Globus pallidus (tissue), 1 donor: ENCODE measurements around the gene RSPRY1.

Experiments used
- DNase-seq: peaks from one replicate; pipeline ENCODE4 v3.0.0-alpha.2; 2015; ENCODE audit warnings: low spot score

The RSPRY1 gene

DNA sequence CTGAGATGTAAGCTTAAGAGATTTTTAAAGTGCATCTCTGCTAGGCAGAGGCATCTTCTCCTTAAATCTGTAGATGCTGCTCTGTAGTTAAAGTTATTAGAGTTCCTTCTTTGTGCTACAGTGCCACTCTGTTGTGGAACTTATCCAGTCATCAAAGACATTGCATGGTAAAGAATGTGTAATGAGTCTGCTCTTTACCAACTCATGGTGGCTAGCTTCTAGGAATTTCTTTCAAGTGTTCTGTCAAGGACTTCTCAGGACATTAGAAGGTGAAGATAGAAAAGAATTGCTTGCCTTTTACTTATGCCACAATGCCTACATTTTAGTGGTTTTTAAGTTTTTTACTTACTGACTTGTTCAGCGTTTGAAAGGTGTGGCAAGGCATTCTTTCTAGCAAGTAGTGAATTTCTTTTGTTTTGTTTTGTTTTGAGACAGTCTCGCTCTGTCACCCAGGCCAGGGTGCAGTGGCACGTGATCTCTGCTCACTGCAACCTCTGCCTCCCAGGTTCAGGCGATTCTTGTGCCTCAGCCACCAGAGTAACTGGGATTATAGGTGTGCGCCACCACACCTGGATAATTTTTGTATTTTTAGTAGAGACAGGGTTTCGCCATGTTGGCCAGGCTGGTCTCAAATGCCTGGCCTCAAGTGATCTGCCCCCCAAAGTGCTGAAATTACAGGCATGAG, 38.7 kb downstream of the RSPRY1 start:
- no peak for DNase-seq

DNA sequence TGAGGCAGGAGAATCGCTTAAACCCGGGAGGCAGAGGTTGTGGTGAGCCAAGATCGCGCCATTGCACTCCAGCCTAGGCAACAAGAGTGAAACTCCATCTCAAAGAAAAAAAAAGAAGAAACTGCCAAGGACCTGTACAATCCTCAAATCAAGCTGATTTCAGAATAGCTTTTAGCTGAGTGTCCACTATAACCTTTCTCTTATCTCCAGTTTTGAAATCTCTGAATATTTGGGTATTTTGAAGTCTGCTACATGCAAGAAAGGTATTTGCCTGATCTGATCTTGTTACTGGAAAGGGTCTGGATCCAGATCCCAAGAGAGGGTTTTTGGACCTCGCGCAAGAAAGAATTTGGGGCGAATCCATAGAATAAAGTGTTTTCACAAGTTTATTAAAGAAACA, 39.8 kb downstream of the RSPRY1 start:
- no peak for DNase-seq

DNA sequence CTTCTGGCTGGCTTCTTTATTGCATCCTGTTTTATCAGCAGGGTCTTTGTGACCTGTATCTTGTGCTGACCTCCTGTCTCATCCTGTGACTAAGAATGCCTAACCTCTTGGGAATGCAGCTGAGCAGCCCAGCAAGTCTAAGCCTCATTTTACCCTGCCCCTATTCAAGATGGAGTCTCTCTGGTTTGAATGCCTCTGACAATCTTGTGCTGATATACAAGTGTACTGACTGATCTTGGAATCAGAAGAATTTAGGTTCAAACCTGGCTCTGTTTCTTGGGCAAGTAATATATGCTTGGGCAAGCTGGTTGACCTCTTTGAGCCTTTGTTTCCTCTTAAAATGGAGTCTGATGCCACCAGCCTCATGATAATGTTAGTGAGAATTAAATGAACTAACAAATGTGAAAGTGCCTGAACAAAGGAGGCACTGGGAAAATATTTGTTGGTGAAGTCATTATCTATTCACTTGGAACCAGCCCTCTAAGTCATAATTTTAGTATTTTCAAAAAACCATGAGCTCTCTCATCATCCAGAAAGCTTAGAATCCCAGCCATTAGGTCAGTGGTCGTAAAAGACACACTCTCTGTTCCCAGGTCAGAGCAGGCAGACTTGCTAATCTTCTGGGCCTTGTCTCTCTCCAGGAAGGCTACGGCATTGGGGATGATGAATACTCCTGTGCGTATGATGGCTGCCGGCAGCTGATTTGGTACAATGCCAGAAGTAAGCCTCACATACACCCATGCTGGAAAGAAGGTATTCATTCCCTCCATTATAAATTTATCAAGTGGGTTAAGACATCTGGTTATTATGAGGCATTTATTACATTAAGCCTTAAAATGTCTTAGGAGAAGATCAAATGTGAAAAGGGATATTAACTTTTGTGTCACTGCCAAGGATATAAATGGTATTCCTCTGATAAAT, 40.8 kb downstream of the RSPRY1 start:
- DNase-seq = no peak

DNA sequence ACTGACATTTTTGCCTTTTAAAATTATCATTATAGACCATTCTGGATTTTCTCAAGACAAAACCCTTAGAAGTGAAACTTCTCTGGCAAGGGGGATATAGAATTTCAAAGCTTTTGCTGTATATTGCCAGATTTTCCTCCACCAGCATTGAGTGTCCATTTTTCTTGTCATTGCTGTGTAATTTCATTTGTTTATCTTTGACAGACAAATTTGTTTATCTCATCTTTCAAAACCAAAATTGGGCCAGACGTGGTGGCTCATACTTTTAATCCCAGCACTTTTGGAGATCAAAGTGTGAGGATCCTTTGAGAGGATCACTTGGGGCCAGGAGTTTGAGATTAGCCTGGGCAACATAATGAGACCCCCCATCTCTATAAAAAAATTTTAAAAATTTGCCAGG, 43.0 kb downstream of the RSPRY1 start:
- no peak for DNase-seq

DNA sequence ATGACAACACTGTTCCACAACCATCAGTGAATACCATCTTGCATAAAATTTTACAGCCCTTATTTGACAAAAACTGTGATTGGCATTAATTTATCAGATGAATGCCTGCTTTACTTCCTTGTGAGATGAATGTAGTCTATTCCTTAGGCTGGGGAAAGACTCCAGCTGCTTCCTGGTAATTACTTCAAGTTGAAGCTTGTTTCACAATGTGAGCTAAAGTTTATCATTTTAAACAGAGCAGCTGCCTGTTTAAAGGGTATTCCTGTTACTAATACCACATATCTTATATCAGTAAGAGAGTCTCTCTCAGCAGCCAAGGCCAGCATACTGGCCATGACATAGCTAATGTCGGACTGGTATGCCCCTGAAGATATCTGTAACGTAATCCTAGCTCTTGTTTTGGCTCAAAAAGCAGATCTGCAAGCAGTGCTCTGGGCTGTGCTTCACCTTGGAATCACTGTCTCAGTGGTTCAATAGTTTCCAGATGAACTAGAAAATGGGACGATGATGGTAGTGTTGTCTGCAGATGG, 45.8 kb downstream of the RSPRY1 start:
- no peak for DNase-seq

DNA sequence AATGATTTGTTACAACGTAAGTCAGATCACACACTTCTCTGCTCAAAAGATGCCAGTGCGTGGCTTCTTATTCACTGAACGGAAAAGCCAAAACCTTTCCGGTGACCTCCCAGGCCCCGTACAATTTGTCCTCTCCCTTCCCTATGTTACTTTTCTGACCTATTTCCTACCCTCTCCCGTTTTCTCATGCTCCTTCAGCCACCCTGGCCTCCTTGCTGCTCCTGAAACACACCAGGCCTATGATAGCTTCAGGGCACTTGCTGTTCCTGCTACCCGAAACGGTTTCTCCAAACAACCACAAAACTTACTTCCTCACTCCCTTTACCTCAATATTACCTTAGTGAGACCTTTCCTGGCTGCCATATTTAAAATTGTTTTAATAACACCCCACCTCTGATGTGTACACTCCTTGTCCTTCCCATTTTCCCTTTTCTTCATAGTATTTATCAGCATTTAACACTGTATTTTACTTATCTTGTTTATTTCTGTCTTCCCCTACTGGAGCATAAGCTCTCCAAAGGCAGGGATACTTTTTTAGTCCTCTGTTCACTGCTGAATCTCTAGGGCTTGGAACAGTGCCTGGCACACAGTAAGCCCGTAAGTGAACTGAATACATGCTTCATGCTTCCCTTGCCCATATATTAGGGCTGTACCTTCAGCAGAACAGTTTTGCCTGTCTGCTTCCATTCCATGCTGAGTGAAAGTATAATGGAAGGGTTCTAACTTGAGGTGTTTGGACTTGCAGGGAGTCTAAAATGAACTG, 48.0 kb downstream of the RSPRY1 start:
- no peak for DNase-seq

DNA sequence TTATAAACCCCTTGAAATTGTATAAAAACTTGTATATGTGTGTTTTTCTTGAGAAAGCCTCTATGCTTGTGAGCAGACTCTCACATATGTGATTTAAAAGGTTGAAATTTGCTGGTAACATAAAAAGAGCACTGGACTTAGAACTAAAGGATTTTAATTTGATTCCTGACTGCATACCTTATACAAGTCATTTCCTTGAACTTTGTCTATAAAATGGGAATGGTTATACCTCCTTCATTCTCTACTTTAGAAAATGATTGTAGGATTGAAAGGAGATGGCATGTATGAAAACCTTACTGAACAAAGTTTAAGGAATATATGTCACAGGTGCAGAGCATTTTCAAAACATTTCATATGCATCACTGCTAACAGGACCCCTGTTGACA, 48.6 kb downstream of the RSPRY1 start:
- no peak for DNase-seq

DNA sequence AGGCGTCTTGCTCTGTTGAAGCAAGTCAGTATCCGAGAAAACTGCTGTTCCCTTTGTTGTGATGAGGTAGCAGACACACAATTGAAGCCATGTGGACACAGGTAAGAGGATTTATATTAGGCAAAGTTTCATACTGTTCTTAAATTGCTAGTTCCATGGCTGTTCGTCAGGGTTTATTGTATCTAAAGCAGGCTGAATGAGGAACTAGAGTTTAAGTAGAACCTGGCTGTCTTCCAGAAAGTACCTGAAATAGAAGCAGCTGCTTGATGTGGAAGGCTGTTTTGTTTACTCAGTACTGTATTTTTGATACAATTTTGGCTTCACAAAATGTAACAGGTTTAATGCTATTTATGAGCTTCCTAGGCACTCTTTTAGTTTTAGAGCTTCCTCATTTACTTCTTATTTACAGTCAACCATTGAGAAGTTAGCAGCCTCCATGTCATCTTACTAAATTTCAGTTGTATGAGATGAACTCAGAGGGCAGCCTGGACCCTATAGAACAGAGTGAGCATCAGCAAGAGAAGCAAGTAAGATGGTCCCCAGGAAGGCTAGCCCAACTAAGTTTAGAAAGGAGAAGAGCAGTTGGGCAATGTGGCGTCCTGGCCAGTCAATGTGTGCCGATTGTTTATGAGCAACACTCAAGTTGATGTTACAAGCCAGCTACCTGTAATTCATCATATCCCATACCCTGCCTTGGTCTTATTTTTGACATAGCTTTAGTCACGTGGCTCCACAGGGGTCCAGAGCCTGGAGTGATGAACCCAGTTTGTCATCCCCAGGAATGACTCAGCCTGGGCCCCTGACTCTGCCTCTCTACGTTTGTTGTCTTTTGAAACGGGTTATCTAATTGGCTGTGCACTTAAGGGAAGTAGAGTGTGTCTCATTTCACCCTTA, 49.2 kb downstream of the RSPRY1 start:
- DNase-seq = no peak

DNA sequence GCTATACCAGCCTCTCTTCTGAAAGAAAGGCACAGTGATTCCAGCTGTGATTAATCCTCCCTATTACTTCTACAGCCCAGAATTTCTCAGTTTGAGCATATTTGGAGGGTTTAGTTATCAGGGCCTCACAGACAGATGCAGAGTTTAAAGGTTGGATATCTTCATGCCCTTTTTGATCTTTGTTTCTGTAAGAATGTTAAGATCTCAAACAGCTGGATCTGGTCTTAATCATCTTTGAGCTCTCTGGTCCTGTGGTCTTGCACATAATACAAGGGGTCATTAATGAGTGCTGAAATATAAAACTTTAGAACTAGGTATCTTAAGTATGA, 49.9 kb downstream of the RSPRY1 start:
- DNase-seq = no peak

DNA sequence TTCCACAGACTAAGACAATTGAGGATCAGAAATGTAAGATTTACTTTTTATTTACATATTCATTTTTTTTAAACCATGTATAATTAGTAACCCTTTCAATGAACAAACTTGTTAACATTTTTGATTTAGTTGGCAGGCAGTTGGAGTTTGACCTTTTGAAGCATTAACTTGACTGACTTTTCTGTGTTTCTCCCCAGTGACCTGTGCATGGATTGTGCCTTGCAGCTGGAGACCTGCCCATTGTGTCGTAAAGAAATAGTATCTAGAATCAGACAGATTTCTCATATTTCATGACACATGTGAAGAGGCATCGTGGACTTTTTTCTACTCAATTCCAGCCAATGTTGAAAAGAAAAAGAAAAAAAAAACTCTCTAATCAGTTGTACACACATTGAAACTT, 52.6 kb downstream of the RSPRY1 start:
- DNase-seq = no peak

DNA sequence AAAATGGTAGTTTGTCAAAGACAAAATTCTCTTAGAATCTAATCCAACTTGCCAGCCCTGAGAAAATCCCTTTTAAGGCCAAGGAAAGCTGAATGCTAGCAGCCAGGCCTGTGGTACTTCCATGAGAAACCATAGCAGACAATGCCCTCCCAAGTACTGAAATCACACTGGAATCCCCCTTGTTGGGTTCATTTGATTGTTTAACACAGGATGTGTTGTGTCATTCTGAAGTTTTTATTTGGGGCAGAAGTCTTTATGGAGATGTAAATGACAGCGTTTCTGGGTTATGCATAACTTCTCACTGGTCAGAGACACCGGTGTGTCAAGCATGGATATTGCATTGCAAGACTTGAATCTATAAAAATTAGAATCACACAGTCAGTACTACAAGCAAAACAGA, 53.0 kb downstream of the RSPRY1 start:
- no peak for DNase-seq

DNA sequence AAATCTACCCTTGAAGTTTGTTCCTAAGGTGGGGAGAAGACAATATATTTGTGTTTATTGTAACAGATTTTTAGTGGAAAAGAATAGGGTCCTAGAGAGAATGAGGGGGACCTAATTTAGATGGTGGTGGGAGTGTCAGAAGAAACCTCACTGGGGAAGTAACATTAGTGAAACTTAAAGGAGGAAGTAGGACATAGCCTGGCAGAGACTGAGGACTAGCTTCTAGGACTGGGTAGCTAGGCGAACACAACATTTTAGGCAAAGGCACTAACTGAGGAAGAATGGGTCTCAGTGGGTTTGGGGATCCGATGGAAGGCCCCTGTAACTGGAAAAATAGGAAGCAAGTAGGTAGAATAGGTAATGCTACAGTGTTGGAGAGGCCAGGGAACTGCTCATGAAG, 54.7 kb downstream of the RSPRY1 start:
- no peak for DNase-seq

DNA sequence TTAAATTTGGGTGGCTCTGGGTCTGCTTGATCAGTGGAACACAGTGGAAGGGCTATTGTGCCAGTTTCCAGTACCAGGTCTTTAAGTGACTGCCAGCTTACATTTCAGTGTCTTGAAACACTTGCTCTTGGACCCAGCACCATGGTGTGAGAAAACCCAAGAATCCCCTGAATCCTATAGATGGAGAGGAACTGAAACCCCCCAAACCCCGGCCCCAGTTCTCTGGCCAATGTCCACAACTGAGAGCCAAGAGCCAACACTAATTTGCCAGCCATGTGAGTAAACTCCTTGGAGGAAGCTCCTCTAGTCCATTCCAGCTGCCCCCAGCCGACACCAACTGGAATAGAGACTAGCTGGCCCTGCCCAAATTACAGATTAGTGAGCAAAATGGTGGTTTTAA, 56.5 kb downstream of the RSPRY1 start:
- no peak for DNase-seq

DNA sequence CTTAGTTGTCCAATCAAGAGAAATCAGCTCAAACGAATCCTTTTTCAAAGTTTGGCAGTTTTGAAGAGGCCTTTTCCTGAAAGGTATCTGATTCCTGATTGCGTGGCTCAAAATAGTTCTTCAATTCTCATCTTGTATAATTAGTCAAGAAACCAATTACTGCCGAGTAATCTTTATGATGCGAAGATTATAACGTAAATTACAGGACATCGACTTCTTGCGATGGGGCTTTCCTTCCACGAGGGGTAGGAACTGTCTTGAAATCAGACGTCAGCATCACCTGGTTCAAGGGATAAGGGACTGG, 58.3 kb downstream of the RSPRY1 start:
- no peak for DNase-seq

DNA sequence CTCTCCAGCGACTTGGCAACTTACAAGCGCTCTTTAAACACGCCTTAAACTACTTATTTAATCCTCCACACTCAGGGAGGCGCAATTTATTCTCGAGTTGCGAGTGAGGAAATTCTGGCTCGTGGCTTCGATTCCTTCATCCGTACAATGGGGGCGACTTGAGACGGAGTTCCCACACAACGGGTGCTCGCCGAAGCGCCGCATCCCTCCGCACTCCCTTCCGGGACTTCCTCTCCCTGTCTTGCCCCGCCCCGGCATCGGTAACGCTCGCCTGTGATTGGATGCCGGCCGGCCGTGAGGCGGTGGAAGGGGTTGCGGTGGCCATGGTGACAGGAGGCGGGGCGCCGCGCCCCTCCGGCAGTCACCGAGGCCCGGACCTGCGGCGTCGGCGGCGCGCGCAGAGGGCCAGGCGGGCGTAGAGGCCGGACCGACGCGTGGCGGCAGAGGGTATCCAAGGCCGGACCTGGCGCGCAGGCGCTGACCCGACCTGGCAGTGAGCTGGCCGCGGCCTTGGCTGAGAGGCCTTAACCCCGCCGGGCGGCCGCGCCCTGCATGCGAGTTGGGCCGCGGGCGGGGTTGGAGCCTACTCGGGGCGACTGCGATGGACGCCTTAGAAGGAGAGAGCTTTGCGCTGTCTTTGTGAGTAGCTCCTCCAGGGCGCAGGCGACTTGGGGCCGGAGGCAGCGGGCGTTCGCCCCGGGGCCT, 58.8 kb downstream of the RSPRY1 start, which contains the start of gene ARL2BP:
ARL2BP (plus strand) TSS at position 493 of the 705 bp plus-strand sequence; CDS start at position 602, 109 bp downstream.
- DNase-seq = peak; percentile 98

DNA sequence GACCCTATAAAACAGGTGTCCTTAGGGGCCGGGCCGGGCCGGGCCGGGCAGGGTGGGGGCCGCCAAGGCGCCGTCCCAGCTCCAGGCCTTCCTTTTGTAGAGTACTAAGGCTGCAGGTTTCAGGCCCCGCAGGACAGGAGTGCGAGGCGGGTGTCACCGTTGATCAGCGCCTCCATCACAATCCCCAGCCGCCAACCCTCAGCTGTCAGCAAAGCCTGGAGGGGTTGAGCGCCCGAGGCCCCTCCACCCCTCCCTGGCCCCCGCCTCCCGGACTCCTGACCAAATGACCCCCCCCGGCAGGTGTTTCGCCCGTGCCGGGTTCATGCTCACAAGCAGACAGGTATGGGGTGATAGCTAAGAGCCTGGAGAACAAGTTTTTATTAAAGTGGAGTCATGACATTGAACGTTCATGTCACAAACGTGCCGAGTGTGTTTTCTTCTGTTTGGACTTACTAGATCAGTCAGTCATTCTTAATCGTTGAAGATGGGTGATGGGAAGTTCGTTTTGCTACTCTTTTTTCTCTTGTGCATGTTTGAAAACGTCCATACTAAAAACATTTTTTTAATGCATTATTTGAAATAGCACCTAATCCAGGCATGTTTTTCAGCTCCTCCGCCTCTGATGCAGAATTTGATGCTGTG, 59.5 kb downstream of the RSPRY1 start:
- DNase-seq = peak; percentile 36

DNA sequence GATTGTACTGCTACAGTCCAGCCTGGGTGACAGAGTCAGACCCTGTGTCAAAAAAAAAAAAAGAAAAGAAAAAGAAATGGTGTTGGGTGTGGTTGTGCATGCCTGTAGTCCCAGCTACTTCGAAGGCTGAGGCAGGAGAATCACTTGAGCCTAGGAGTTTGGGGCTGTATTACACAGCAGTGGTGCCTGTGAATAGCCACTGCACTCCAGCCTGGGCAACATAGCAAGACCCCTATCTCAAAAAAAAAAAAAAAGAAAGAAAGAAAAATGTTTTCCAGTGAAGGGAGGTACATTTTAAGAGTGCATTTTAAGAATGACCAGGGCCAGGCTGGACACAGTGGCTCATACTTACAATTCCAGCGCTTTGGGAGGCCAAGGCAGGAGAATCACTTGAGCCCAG, 65.2 kb downstream of the RSPRY1 start:
- no peak for DNase-seq

DNA sequence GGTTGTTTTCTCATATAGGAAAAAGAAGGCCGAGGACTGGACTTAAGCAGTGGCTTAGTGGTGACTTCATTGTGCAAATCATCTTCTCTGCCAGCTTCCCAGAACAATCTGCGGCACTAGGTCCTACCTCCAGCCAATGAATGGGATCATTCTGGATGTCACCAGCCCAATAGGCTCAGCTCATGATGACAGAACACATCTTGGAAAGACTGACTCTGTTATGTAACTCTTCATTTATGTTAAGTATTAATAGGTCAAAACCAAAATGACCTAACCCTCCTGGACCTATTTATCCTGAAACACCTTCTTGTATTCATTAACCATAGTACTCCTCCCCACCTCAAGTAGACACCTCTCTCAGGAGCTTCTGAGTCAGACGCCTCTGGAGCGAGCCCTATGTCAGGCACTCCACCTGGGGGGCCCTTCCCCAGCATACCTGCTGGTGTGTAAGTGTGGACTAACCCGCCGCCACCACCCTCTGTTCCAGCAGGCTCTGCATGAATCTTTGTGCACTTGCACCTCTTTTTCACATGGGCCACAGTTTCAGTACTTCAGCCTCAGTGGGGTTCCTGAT, 66.1 kb downstream of the RSPRY1 start:
- DNase-seq = peak; percentile 41

DNA sequence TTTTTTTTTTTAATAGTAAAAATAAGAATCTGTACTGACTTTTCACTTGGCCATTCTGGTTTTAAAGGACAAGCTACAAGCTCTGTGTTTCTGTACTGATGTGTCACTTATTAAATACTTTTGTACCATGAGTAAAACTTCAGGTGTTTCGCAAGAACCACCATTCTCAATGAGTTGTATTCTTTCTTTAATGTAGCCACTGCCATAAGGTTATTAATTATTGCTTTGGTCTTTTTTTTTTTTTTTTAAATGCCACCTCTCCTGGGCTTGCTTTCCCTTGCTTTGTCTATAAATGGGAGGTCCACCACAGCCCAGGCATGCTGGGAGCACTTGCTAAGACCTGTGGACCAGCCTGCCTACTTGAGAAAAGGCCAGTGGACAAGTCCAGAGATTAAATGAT, 67.3 kb downstream of the RSPRY1 start:
- DNase-seq = no peak
